Subcutaneous adipose tissue (tissue), 4 donors: ENCODE measurements around the gene RBM8A. TPM values are rescaled to one million over a fixed set of nuclear protein-coding genes. Genes with fewer than 3 reads are reported as not detected.

ENCODE experiments used
- CTCF ChIP-seq: fragments of 450-650 bp; IDR thresholded peaks from one replicate; pipeline ENCODE4 v1.5.1; 2016; ENCODE audit warnings: low read depth, mild to moderate bottlenecking, control low read depth, antibody characterized with exemption, moderate library complexity
- total RNA-seq, 4 donors: library from RNA; depleted of rRNA; stranded (reverse); fragments of >200 nt; gene quantifications; one replicate each; pipeline ENCODE4 v1.1.0, GENCODE V29; 2016

Gene RBM8A
- total RNA-seq, 4 donors from 2014 or later, result 104 to 115 (median 107) TPM

DNA sequence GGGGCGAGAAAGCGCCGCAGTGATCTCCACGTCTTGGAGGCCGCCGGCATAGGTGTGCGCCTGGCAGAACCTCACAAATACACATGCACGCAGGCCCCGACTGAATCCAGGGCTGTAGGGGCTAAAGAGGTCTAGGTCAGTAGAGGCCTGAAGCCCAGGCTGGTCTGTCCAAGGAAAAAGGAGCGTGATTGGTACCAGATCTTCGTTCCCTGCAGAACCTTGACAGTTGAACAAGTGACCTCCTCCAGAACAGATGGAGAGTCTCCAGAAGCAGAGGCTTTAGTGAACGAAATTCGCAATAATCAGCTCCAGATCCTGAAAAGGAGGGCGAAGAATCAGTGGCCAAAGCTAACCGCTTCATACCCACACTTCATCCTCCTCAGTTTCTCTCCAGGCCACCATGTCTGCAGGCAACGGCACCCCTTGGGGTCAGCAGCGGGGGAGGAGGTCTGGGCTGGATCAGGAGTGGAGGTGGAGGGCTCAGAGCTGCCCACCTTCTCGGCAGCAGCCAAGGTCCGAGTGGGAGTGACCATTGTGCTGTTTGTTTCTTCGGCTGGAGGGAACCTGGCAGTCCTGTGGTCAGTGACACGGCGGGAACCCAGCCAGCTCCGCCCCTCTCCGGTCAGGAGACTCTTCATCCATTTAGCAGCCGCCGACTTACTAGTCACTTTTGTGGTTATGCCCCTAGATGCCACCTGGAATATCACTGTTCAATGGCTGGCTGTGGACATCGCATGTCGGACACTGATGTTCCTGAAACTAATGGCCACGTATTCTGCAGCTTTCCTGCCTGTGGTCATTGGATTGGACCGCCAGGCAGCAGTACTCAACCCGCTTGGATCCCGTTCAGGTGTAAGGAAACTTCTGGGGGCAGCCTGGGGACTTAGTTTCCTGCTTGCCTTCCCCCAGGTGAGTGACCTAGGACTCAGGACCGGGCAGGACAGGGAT is 8.0 kb downstream of the RBM8A start:
- no peak for TF ChIP-seq CTCF

DNA sequence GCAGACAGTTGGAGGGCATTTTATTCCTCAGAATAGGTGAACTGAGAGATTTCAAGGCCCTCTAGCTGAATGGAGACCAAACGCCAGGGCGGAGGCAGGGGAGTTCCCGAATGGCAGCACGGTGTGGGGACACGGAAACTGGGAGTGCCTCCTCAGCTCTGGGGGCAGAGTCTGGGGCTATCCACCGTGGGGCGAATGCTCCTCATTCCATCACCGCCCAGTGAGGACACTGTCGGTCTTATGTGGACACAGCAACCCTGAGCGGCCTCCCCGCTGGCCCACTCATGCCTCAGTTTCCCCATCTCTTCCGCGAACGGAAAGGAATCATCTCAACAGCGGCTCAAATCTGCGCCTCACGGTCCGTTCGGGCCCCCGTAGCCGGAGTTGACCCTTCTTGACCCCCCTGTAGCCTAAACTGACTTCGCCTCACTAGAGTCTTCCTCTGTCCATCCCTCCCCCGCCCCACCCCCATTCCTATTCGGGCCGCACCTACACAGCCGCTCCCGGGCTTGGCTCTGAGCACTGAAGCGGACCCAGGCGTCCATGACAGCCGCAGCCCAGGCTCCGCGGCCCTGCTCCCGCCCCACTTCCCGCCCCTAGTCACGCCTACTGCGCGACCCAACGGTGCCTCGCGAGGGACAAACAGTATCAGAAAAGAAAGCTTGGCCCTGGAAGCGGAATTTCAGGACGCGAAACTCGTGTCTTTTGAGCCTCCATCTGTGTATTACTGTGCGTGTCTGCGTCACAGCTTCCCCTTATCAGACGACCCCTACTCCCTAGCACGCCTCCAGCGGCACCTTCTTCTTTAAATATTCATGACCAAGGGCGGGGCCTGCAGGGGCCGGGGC is 8.9 kb downstream of the RBM8A start, which contains the start of gene PEX11B:
PEX11B (minus strand) TSS at position 574 of the 848 bp plus-strand sequence; CDS start at position 545, 29 bp downstream.
- TF ChIP-seq CTCF, result no peak

- no peak for TF ChIP-seq CTCF
These were observed 9.7 kb downstream of the RBM8A start for GRCh38 chr1:145917595-145917994.

GRCh38 chr1:145916745-145917144 is 10.5 kb downstream of the RBM8A start:
- no peak for TF ChIP-seq CTCF

GRCh38 chr1:145912128-145912641 is 15.1 kb downstream of the RBM8A start:
- TF ChIP-seq CTCF, result no peak

GRCh38 chr1:145908653-145909052 is 18.6 kb downstream of the RBM8A start:
- no peak for TF ChIP-seq CTCF
